Measurements from ENCODE around the gene HIP1. TPM values are rescaled to one million over a fixed set of nuclear protein-coding genes. Genes with fewer than 3 reads are reported as not detected.
"Not testable (repeated sequence)": the region's sequence is repeated elsewhere in the genome, so short reads cannot be mapped to it uniquely, and the experiment has no call there.

The HIP1 gene
- total RNA-seq, 1 donor from 2014 or later, result 60.2 TPM

DNA sequence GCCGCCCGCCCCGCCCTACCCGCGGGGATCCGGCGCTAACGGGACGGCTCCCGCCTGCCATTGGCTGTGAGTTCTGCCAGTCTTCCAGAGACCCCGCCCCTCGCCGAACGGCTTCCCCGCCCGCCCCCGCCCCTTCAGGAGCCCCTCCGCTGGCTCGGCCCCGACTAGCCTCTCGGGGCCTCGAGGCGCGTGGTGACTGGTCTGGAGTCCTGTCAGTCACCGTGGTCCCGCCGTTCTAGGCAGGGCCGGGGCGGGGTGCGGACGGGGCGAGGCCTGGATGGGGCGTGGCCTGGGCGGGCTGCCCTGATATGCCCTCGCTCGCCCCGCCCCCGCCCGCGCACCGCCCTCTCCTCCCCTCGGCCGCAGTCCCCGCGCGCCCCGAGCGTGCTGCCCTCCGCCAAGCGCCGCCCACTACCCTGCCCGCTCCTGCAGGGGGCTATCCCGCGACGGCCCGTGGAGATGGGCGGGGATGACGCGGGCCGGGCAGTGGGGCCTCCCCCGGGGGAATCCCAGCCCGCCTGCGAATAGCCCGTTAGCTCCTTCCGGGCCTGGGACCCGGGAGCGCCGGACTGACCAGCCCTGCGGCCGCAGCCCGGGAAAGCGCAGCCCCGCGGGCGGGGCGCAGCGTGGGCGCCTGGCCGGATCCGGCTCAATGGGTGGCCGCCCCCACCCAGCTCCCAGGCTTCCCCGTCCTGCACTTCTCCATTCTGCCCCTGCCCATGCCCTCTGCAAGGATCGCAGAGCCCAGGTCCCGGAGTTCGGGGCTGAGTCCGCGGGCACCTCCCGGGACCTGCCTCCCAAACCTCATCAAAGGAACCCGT, 444 bp upstream of the HIP1 start:
- peak; percentile 99 for DNase-seq

DNA sequence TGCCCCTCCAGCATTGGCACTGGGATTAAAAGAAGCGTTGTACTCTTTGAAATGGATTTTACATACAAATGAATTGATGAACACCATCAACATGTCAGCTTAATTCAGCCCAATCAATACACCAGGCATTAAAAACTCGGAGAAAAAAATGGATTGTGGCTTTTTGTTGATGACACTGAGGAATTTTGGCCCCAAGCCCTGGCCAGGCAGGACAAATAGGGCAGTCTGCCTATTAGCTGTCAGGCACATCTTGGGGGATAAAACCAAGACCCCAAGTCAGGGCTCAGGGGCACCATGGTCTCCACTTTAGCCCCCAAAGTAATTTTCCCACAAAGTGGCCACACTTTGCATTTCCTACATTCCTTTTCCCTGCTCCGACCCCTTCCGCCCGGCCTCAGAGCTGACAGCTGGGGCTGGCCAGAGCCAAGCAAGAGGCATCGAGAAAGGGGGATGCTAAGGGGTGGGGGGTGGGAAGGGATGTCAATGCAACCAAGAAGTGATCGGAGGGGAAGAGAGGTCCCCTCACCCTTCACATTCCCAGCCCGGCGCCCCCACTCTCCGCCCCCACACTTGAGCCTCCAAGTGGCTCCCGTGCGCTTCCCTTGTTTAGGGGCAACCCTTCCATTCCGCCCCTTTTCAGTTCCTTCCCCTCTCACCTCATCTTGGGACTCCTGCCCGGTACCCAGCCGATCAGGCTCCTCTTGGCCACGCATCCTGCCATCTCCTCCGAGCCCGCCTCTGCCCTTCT, 711 bp downstream of the HIP1 start:
- DNase-seq, result no peak

DNA sequence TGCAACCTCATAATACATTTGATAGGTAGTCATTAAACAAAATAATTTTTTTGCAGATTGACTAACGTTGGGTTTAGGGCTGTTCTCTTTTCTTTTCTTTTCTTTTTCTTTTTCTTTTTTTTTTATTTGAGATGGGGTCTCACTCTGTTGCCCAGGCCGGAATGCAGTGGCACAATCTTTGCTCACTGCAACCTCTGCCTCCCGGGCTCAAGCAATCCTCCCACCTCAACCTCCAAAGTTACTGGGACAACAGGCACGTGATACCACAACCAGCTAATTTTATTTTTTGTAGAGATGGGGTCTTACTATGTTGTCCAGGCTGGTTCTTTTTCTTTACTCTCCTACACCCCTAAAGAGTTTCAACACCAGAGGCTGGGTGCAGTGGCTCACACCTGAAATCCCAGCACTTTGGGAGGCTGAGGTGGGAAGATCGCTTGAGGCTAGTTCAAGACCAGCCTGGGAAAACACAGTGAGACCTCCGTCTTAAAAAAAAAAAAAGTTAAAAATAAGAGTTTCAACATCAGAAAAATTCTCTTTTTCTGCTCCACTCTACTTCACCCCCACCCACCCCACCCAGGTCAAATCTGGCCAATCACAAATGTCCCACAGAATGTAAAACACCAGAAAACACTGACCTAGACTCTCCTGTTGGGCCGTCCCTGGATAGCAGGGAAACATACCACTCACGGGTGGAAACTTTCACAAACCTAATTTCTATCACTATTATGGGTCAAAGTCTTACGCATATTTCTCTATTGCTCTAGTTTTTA, 3.0 kb downstream of the HIP1 start:
- no peak for DNase-seq

DNA sequence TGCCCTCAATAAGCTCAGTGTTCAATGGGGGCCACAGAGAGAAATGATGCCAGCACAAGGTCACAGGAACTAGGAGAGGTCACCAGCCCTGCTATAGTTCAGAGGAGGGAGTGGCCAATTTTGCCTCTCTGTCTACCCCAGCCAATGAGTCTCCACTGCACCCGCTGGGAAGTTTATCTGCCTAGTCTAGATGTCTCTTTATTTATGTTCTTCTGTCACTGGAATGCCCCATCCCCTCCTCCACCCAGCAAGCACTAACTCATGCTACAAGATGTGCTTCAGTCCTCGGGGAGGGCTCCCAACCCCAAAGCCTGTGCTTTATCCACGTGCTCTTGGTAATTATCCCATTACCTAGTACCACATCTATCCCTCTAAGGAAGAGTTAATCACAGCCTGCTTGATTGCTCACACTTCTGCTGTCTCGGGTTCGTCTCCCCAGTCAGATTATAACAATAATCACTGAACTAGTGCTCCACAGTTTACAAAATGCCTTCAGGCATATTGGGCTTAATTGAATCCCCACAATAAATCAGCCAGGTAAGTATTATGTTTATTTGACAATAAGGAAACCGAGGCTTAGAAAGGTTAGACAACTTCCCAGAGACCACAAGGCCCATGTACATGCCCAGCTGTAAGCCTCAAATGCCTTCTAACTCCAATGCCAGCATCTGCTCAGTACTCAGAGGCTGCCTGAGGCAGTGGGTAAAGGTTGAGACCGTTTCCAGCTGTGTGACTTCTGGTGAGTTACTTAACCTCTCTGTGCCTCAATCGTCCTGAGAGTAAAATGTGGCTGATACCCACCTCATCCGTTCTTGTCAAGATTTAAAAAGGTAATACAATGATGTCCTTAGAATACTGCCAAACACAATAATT, 3.9 kb downstream of the HIP1 start:
- DNase-seq, result no peak

DNA sequence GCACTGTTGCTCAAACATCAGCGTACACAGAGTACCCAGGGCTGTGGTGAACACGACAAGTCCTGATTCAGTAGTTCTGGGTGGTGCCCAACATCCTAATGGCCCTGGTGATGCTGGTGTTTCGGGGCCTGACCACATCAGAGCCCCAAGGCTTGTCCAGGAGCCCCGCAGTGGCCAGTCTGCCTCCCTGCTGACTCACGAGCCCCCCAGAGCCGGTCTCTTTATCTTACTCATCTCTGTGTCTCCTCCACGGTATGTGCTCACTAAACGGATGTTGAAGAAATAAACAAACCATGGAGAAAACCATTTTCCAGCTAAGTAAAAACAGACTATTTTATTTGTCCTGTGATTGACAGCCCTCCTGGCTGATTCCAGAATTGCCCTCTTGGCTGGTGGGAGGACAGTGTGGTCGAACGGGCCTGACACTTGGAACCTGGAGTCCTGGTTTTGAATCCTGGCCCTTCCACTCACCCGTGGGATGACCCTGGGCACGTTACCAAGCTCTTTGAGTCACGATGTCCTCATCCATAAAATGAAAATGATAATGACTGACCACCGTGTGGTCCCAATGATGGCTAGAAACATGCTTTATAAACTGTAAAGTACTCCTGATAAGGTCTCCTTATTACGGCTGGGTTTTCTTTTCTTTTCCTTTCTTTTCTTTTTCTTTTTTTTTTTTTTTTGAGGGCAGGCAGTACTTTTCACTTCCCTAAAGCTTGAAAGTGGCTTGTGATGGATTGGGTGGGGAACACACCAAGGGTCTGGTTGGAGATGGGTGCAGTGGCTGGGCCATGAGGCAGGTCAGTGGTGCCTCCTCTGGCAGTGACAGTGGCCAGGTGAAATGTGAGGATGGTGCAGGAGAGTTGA, 5.7 kb downstream of the HIP1 start:
- peak; percentile 41 for DNase-seq

DNA sequence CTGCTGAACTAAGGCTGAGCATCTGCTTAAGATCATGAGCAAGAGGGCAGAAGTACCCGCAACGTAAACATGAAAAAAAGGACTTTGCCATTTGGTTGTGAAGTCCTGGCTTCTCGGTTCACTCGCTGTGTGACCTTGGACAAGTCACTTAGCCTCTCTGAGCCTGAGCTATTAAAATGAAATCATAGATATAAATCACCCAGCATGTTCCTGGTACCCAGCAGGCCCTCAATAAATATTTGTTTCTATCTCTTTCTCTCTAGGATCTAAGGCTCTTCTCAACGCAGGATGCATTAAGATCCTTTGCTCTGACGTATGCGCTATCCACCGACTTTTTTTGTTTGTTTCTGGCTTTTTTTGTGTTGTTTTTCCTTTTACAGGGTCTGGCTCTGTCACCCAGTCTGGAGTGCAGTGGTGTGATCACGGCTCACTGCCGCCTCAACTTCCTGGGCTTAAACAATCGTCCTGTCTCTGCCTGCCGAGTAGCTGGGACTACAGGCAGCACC, 6.7 kb downstream of the HIP1 start:
- no peak for DNase-seq

DNA sequence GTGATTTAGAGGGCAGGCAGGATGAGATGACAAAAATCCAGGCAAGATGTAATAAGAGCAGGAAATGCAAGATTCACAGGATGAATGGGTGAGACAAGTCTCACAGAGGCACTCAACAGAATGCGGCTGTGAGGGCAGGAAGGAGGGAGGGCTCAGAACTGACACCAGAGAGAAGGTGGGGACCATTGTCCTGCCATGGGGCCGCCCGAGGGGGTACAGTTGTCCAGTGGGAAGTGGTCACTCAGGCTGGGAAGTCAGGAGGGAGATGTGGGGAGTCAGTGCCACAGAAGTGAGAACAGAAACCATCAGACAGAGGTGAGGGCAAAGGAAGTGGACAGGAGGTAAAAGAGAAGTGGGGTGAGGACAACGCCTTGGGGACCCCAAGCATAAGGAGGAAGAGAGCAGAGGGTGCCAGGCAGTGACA, 8.9 kb downstream of the HIP1 start:
- no peak for DNase-seq

DNA sequence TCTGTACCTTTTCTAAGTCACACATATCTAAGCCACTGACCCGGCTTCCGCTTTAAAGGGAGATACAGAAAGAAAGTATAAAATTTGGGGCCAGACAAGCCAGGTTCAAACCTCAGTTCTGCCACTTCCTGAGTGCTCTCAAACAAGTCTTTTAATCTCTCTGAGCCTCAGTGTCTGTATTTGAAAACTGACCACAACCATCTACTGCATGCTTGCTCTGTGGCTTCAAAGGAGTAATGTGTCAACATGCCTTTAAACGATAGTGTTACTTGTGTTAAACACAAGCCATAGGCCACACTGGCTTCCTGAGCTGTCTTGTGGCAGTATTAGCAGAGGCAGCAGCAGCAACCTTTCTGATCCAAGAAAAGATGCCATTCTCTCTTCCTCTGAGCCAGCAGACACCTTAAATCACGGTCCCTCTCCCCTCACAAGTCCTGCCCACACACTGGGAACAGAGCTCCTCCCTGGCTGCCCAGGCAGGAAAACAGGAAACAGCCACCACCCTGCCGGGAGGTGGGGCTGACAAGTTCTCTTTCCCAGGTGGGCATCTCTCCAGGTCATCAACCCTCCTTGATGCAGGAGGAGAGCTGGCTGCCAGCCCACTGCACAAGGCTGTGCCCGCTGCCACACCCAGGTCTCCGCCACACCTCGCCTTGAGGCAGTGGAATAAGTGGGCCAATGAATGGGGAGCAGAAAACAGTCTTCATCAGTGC, 10.7 kb downstream of the HIP1 start:
- peak; percentile 26 for DNase-seq

DNA sequence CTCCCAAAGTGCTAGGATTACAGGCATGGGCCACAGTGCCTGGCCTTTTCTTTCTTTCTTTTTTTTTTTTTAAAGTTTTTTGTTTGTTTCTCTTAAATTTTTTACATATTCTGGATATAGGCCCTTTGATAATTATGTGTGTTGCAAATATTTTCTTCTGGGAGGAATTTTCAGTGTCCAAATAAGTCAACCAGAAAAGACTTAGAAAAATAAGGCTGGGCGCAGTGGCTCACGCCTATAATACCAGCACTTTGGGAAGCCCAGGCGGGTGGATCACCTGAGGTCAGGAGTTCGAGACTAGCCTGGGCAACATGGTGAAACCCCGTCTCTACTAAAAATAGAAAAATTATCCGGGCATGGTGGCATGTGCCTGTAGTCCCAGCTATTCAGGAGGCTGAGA, 11.4 kb downstream of the HIP1 start:
- DNase-seq, result not testable (repeated sequence)

DNA sequence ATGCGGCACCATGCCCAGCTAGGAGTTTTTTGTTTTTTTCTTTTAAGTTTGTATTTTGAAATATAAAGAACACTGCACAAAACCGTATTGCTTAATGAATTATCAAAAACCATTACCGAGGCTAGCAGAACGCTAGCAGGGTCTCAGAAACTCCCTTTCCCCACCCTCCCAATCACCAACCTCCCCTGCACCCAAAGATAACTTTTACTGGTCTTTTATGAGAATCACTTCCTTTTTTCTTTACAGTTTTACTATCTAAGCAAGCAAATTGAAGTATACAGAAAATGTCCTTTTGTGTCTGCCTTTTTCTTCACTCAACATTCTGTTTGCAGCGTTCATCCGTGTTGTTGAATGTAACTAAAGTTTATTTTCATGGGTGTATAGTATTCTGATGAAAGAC, 13.4 kb downstream of the HIP1 start:
- no peak for DNase-seq

DNA sequence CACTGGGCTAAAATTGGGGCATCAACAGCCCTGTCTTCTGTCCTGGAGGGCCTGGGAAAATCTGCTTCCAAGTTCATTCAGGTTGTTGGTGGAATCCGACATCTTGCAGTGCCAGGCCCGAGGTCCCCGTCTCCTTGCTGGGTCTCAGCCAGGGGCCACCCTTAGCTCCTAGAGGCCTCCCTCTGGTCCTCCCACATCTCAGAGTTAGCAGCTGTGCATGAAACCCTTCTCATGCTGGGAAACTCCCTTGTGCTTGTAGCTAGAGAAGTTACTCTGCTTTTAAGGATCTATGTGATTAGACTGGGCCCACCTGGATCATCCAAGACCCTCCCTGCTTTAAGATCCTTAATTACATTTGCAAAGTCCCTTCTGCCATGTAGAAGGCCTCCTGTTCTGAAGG, 15.3 kb downstream of the HIP1 start:
- no peak for DNase-seq

DNA sequence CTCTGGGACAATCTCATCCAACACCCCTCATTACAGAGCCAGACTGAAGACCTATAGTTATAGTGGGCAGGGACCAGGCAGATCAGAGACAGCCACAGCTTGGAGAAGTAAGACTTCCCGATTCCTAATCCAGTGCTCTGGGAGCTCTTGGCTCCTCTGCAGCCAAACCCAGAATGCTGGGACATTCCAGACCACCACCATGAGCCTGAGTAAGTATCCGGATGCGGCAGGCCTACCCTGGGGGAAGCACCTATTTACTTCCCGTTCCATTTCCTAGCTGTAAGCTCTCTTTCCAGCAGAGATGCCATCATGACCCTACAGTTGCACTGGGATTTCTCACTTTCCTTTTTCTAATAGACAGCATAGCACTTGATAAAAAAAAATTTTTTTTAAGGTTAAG, 16.4 kb downstream of the HIP1 start:
- peak; percentile 22 for DNase-seq

DNA sequence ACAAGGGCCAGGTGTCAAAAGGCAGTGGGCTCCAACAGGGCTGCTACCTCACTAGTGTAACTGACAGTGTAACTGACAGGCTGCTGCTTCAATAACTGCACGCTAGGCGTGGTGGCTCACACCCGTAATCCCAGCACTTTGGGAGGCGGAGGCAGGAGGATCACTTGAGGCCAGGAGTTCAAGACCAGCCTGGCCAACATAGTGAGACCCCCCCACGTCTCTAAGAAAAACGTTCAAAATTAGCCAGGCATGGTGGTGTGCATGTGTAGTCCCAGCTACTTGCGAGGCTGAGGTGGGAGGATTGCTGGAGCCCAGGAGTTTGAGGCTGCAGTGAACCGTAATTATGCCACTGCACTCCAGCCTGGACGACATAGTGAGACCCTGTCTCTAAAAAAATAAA, 16.8 kb downstream of the HIP1 start:
- not testable (repeated sequence) for DNase-seq

DNA sequence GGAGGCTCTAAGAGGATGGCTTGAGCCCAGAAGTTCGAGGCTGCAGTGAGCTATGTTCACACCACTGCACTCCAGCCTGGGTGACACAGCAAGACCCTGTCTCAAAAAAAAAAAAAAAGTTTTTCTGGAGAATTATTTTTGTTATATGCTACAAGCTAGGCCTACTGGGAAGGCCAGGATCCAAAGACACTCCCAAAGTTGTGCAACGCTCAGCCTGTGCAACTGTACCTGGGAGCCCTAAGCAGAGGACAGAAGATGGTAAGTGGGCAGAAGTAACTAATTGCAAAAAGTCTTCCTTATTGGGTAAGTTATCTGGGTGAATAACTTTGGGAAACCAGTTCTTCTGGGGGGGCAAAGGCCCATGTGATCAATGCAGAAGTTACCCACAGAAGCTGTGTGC, 17.3 kb downstream of the HIP1 start:
- DNase-seq, result no peak

DNA sequence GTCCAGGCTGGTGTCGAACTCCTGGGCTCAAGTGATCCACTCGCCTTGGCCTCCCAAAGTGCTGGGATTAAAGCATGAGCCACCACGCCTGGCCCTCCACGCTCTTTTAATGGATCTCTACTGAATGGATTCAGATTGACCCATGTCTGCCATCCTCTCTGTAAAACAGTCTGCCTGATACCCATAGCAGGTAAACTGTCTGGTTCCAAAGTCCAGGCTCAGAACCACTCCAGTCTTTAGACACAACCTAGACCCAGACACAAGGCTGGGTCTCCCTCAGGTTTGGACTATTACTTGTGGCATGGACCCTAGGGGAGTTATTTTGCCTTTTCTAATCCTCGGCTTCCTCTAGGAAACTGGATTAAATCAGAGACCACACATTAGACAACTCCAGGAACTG, 19.1 kb downstream of the HIP1 start:
- no peak for DNase-seq

DNA sequence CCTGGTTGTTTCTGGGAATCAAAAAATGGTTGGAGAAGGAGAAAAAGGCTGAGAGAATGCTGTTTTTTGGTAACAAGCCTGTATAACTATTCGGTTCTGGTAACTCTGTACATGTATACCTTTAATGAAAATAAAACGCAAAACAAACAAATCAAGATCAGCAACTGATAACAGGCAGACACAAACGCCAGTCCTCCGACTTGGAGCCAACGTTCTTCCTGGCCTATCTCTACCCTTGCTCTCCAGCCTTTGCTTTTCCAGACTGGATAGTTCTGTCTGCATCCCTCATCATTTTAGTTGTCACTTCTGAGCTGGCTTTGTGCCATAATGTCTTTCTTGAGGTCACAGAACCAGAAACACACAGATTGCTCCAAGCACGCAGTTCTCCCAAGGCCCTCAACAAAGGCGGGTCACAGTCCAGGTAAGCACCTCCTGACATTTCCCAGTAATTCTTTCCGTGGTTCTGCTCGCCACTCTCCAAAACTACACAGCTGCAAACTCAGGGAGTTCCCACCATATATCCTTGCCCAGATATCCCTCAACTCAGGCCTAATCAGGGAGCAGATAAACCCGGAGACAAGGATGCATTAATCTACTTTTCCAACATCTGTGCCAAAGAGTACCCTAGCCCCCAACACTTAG, 20.2 kb downstream of the HIP1 start:
- DNase-seq, result no peak

DNA sequence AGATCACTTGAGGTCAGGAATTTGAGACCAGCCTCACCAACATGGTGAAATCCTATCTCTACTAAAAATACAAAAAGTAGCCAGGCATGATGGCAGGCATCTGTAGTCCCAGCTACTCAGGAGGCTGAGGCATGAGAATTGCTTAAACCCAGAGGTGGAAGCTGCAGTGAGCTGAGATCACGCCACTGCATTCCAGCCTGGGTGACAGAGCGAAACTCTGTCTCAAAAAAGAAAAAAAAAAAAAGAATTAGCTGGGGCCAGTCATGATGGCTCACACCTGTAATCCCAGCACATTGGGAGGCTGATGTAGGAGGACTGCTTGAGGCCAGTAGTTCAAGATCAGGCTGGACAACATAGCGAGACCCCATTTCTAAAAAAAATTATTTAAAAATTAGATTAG, 21.0 kb downstream of the HIP1 start:
- not testable (repeated sequence) for DNase-seq

DNA sequence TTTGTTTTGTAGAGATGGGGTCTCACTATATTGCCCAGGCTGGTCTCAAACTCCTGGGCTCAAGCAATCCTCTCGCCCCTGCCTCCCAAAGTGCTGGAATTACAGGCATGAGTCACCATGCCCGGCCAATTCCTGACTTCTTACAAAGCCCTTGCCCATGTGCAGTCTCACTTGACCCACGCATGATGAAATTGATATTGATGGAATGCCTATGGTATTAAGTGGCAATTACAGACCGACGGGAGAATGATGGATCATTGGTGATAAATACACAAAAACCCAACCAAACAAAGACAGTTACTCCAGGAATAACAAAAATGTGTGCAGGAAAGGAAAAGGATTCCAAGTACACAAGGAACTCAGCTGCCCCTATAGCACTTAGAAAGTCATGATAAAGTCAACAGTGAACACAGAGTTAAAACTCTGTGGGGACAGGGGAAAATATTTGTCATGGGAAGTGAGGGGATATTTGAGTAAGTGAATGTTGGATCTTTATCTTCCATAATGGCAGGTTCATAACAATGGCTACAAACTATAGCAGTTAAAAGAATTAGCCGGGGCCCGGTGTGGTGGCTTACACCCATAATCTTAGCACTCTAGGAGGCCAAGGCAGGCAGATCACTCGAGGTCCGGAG, 21.6 kb downstream of the HIP1 start:
- DNase-seq, result peak; percentile 58

DNA sequence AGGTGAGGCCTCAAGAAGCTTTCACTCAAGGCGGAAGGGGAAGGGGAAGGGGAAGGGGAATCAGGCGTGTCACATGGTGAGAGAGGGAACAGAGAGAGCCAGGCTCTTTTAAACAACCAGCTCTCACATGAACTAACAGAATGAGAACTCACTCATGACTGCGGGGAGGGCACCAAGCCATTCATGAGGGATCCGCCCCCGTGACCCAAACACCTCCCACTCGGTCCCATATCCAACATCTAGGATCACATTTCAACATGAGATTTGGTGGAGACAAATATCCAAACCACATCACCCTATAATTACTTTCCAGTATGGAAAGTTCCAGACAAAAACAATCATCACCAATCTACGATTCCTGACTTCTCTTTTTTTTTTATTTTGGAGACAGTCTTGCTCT, 22.9 kb downstream of the HIP1 start:
- DNase-seq, result no peak
